ENCODE measurements around the gene IQCH. TPM values are rescaled to one million over a fixed set of nuclear protein-coding genes. Genes with fewer than 3 reads are reported as not detected.
"Not testable (repeated sequence)": the region's sequence is repeated elsewhere in the genome, so short reads cannot be mapped to it uniquely, and the experiment has no call there.

The IQCH gene
- total RNA-seq, 1 donor from 2014 or later, result 3.1 TPM

GRCh38 chr15:67340630-67341029, 86.0 kb downstream of the IQCH start:
- Histone ChIP-seq H3K9me3 (ENCODE audit: control insufficient read depth in 3 of 3, low read length in 3 of 3) (no peaks in the 10 kb centered on the region), H3K27me3 (ENCODE audit: control insufficient read depth in 3 of 3, insufficient read depth in 3 of 3, low read length in 3 of 3) (no peaks in the 10 kb centered on the region)

DNA sequence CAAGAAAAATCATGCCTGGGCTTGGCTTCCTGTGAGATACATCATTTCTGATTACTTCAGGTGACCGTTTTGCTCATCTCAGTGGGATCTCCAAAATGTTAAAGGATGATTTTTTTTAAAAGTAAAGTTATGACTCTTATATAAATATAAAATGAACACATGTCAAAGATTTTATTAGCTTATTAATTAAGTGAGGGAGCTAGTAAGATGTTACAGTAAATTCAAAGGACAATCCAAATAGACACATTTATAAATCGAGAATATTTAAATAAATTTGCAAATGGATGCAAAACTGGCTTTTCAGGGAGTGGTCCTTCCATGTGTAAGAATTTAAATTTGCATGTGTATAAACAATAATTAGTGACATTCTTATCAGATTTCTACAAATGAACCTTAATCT, 87.0 kb downstream of the IQCH start:
- no peaks in the 10 kb centered on the region for H3K36me3 ChIP-seq (ENCODE audit: control insufficient read depth in 3 of 3, insufficient read depth in 3 of 3, low read length in 3 of 3)
- no peaks in the 10 kb centered on the region for H3K27me3 ChIP-seq (ENCODE audit: control insufficient read depth in 3 of 3, insufficient read depth in 3 of 3, low read length in 3 of 3)
- H3K4me3 ChIP-seq (ENCODE audit: low read length in 3 of 3), result no peak overlapping the region
- H3K27ac ChIP-seq (ENCODE audit: low read depth, low read length), result no peak overlapping the region
- H3K9ac ChIP-seq (ENCODE audit: low read depth in 1 of 3, low read length in 3 of 3), result no peak overlapping the region
- no peaks in the 10 kb centered on the region for H3K9me3 ChIP-seq (ENCODE audit: control insufficient read depth in 3 of 3, low read length in 3 of 3)
- H3K4me1 ChIP-seq (ENCODE audit: control insufficient read depth in 3 of 3, insufficient read depth in 3 of 3, low read length in 3 of 3), result no peaks in the 10 kb centered on the region

More at GRCh38 chr15:67340630-67341029, 86.0 kb downstream of the IQCH start:
- Histone ChIP-seq H3K9ac (ENCODE audit: low read depth in 1 of 3, low read length in 3 of 3) (no peak overlapping the region), H3K36me3 (ENCODE audit: control insufficient read depth in 3 of 3, insufficient read depth in 3 of 3, low read length in 3 of 3) (no peaks in the 10 kb centered on the region), H3K27ac (ENCODE audit: low read depth, low read length) (no peak overlapping the region), H3K4me3 (ENCODE audit: low read length in 3 of 3) (no peak overlapping the region), H3K4me1 (ENCODE audit: control insufficient read depth in 3 of 3, insufficient read depth in 3 of 3, low read length in 3 of 3) (no peaks in the 10 kb centered on the region)

DNA sequence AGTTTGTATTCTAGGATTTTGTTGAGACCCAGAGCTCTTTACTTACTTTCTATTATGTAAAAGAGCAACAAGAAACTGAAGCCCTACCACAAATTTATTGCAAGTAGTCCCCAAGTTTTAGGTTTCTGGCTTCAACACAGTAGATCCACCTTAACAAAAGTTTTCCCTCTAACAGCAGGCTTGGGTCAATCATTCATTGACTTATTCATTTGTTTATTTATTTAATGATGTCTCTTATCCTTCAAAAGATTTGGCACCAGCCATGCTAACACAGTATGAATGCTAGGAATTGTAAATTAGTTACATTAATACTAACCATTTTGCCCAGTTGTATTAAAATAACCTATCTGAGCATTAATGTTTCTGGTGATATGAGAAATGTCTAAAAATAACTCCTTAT, 88.6 kb downstream of the IQCH start:
- no peaks in the 10 kb centered on the region for H3K4me1 ChIP-seq (ENCODE audit: control insufficient read depth in 3 of 3, insufficient read depth in 3 of 3, low read length in 3 of 3)
- H3K4me3 ChIP-seq (ENCODE audit: low read length in 3 of 3), result no peak overlapping the region
- H3K9me3 ChIP-seq (ENCODE audit: control insufficient read depth in 3 of 3, low read length in 3 of 3), result no peaks in the 10 kb centered on the region
- H3K27ac ChIP-seq (ENCODE audit: low read depth, low read length), result no peak overlapping the region
- no peaks in the 10 kb centered on the region for H3K36me3 ChIP-seq (ENCODE audit: control insufficient read depth in 3 of 3, insufficient read depth in 3 of 3, low read length in 3 of 3)
- H3K9ac ChIP-seq (ENCODE audit: low read depth in 1 of 3, low read length in 3 of 3), result no peak overlapping the region
- no peaks in the 10 kb centered on the region for H3K27me3 ChIP-seq (ENCODE audit: control insufficient read depth in 3 of 3, insufficient read depth in 3 of 3, low read length in 3 of 3)

- Histone ChIP-seq H3K9me3 (ENCODE audit: control insufficient read depth in 3 of 3, low read length in 3 of 3) (peaks cover 0 to 4% (median 0%) of the 10 kb centered on the region in 3 donors), H3K4me1 (ENCODE audit: control insufficient read depth in 3 of 3, insufficient read depth in 3 of 3, low read length in 3 of 3) (no peaks in the 10 kb centered on the region)
These were observed 95.0 kb downstream of the IQCH start for GRCh38 chr15:67349634-67350033.

GRCh38 chr15:67350042-67350441, 95.5 kb downstream of the IQCH start:
- Histone ChIP-seq H3K4me3 (ENCODE audit: low read length in 3 of 3) (no peak overlapping the region), H3K9me3 (ENCODE audit: control insufficient read depth in 3 of 3, low read length in 3 of 3) (peaks cover 0 to 4% (median 0%) of the 10 kb centered on the region in 3 donors), H3K36me3 (ENCODE audit: control insufficient read depth in 3 of 3, insufficient read depth in 3 of 3, low read length in 3 of 3) (no peaks in the 10 kb centered on the region), H3K4me1 (ENCODE audit: control insufficient read depth in 3 of 3, insufficient read depth in 3 of 3, low read length in 3 of 3) (no peaks in the 10 kb centered on the region), H3K9ac (ENCODE audit: low read depth in 1 of 3, low read length in 3 of 3) (no peak overlapping the region), H3K27ac (ENCODE audit: low read depth, low read length) (no peak overlapping the region), H3K27me3 (ENCODE audit: control insufficient read depth in 3 of 3, insufficient read depth in 3 of 3, low read length in 3 of 3) (no peaks in the 10 kb centered on the region)

More at GRCh38 chr15:67349634-67350033, 95.0 kb downstream of the IQCH start:
- Histone ChIP-seq H3K9ac (ENCODE audit: low read depth in 1 of 3, low read length in 3 of 3) (no peak overlapping the region), H3K4me3 (ENCODE audit: low read length in 3 of 3) (no peak overlapping the region), H3K27ac (ENCODE audit: low read depth, low read length) (no peak overlapping the region), H3K36me3 (ENCODE audit: control insufficient read depth in 3 of 3, insufficient read depth in 3 of 3, low read length in 3 of 3) (no peaks in the 10 kb centered on the region), H3K27me3 (ENCODE audit: control insufficient read depth in 3 of 3, insufficient read depth in 3 of 3, low read length in 3 of 3) (no peaks in the 10 kb centered on the region)

GRCh38 chr15:67358391-67358790, 103.8 kb downstream of the IQCH start:
- H3K9me3 ChIP-seq (ENCODE audit: control insufficient read depth in 3 of 3, low read length in 3 of 3), result no peaks in the 10 kb centered on the region
- H3K4me1 ChIP-seq (ENCODE audit: control insufficient read depth in 3 of 3, insufficient read depth in 3 of 3, low read length in 3 of 3), result no peaks in the 10 kb centered on the region
- no peak overlapping the region for H3K4me3 ChIP-seq (ENCODE audit: low read length in 3 of 3)
- H3K36me3 ChIP-seq (ENCODE audit: control insufficient read depth in 3 of 3, insufficient read depth in 3 of 3, low read length in 3 of 3), result no peaks in the 10 kb centered on the region
- H3K27me3 ChIP-seq (ENCODE audit: control insufficient read depth in 3 of 3, insufficient read depth in 3 of 3, low read length in 3 of 3), result no peaks in the 10 kb centered on the region
- no peak overlapping the region for H3K27ac ChIP-seq (ENCODE audit: low read depth, low read length)
- H3K9ac ChIP-seq (ENCODE audit: low read depth in 1 of 3, low read length in 3 of 3), result no peak overlapping the region

DNA sequence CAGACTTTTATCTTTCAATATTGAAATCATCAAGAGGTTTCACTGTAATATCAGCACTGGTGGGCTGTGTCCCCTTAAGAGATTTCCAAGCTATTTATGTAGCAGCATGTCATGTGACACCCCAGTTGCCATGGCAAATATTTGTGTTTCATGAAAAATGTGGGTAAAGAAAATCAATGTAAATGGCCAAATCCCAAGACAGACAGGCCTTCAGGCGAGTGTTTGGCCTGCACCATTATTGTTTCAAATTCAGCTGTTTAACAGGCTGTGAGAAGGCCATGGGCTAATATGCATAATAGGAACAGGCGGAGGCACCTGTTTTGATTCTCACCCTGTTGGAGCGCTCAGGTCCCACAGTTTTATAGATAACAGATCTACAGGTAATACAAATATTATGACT, 104.2 kb downstream of the IQCH start:
- no peaks in the 10 kb centered on the region for H3K27me3 ChIP-seq (ENCODE audit: control insufficient read depth in 3 of 3, insufficient read depth in 3 of 3, low read length in 3 of 3)
- H3K9me3 ChIP-seq (ENCODE audit: control insufficient read depth in 3 of 3, low read length in 3 of 3), result no peaks in the 10 kb centered on the region
- no peak overlapping the region for H3K9ac ChIP-seq (ENCODE audit: low read depth in 1 of 3, low read length in 3 of 3)
- H3K4me3 ChIP-seq (ENCODE audit: low read length in 3 of 3), result no peak overlapping the region
- H3K27ac ChIP-seq (ENCODE audit: low read depth, low read length), result no peak overlapping the region
- H3K4me1 ChIP-seq (ENCODE audit: control insufficient read depth in 3 of 3, insufficient read depth in 3 of 3, low read length in 3 of 3), result no peaks in the 10 kb centered on the region
- H3K36me3 ChIP-seq (ENCODE audit: control insufficient read depth in 3 of 3, insufficient read depth in 3 of 3, low read length in 3 of 3), result no peaks in the 10 kb centered on the region

DNA sequence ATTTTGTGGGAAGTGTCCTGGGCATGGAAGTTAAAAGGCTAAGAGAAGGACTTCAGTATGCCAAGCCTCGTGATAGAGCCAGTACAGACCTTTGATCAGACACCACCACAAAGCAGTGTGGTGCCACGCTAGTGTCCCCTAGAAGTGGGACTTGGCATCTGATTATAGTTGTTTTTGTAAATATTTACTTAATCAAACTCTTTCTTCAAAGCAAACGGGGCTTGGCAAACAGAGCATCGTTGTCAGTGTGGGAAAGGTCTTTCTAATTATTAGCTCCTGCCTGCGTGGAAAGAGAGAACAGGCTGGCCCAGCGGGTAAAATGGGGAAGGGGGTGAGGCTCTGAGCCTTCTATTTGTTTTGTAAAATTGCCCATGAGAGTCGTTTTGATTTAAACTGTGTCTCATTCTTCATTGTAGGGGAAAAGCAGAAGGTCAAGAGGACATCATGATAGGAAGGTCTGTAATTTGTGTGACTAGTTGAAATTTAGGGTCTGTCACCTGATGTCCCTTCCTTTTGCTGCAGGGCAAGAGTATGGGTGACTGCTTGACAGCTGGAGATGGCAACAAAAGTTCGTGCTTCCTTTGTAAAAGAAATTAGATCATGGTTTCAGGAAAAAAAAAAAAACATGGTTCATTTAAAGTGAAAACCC, 105.0 kb downstream of the IQCH start:
- no peaks in the 10 kb centered on the region for H3K4me1 ChIP-seq (ENCODE audit: control insufficient read depth in 3 of 3, insufficient read depth in 3 of 3, low read length in 3 of 3)
- no peaks in the 10 kb centered on the region for H3K9me3 ChIP-seq (ENCODE audit: control insufficient read depth in 3 of 3, low read length in 3 of 3)
- H3K9ac ChIP-seq (ENCODE audit: low read depth in 1 of 3, low read length in 3 of 3), result no peak overlapping the region
- no peaks in the 10 kb centered on the region for H3K27me3 ChIP-seq (ENCODE audit: control insufficient read depth in 3 of 3, insufficient read depth in 3 of 3, low read length in 3 of 3)
- no peaks in the 10 kb centered on the region for H3K36me3 ChIP-seq (ENCODE audit: control insufficient read depth in 3 of 3, insufficient read depth in 3 of 3, low read length in 3 of 3)
- H3K27ac ChIP-seq (ENCODE audit: low read depth, low read length), result no peak overlapping the region
- H3K4me3 ChIP-seq (ENCODE audit: low read length in 3 of 3), result no peak overlapping the region

DNA sequence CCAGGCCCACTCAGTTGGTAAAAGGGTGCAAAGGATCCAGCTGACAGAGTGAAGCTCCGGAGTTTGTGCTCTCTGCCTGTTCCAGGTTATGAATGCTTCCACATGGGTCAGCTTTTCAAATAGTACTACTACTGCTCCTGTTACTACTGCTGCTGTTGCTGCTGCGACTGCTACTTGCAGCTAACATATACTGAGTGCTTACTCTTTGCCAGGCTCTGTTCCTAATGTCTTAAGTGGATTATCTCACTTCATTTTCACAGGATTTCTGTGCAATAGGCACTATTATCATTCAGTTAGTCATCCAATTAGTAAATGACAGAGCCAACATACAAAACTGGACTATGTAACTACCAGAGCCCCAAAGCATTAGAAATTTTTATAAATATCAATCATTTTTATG, 106.5 kb downstream of the IQCH start:
- Histone ChIP-seq H3K9me3 (ENCODE audit: control insufficient read depth in 3 of 3, low read length in 3 of 3) (no peaks in the 10 kb centered on the region), H3K36me3 (ENCODE audit: control insufficient read depth in 3 of 3, insufficient read depth in 3 of 3, low read length in 3 of 3) (no peaks in the 10 kb centered on the region), H3K27me3 (ENCODE audit: control insufficient read depth in 3 of 3, insufficient read depth in 3 of 3, low read length in 3 of 3) (no peaks in the 10 kb centered on the region), H3K4me3 (ENCODE audit: low read length in 3 of 3) (no peak overlapping the region), H3K9ac (ENCODE audit: low read depth in 1 of 3, low read length in 3 of 3) (no peak overlapping the region), H3K4me1 (ENCODE audit: control insufficient read depth in 3 of 3, insufficient read depth in 3 of 3, low read length in 3 of 3) (no peaks in the 10 kb centered on the region), H3K27ac (ENCODE audit: low read depth, low read length) (no peak overlapping the region)

- not testable (repeated sequence) for H3K9ac ChIP-seq (ENCODE audit: low read depth in 1 of 3, low read length in 3 of 3); H3K4me3 ChIP-seq (ENCODE audit: low read length in 3 of 3); H3K27me3 ChIP-seq (ENCODE audit: control insufficient read depth in 3 of 3, insufficient read depth in 3 of 3, low read length in 3 of 3); H3K27ac ChIP-seq (ENCODE audit: low read depth, low read length); H3K4me1 ChIP-seq (ENCODE audit: control insufficient read depth in 3 of 3, insufficient read depth in 3 of 3, low read length in 3 of 3); H3K36me3 ChIP-seq (ENCODE audit: control insufficient read depth in 3 of 3, insufficient read depth in 3 of 3, low read length in 3 of 3); H3K9me3 ChIP-seq (ENCODE audit: control insufficient read depth in 3 of 3, low read length in 3 of 3)
These were observed 109.1 kb downstream of the IQCH start for GRCh38 chr15:67363712-67364111.
